Measurements from ENCODE around the gene COMMD6.

The COMMD6 gene

DNA sequence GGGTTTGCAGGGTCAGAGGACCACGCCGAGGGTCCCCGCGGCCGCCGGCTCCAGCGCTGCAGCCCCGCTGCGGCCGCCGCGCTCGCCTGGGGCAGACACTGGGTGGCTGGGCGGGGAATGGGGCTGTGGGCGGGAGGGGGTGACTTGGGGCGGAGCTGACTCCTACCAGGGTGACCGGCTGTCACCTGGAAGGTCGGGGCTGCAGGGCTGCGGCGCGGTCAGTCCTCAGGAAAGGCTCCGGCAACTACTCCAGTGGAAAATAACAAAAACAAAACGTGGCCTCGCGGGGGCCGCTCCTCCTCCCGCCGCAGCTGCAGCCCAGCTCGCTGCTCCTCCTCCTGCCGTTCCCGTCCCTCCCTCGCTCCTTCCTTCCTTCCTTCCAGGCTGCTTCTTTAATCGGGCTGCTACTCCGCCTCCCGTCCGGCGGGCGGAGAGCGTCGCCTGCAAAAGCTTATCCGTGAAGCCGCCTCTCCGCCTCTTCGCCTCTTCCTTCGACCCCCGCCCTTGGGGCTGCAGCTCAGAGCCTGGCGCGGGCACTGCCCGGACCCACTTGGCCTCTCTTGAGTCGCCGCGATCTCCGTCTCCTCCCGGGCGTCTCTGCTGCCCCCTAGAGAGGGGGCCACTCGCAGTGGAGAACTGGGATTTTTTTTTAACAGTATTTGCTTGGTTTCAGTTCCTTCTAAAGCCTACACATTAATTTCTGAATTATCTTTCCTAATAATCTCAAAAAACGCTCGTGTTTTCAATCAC lies 55.4 kb downstream of the COMMD6 start, which contains the start of gene TBC1D4:
Gene TBC1D4 (minus strand): TSS at position 100 of the 750 bp plus-strand sequence. CDS start 402 bp downstream, outside the sequence.
- peak; percentile 80 for DNase-seq

DNA sequence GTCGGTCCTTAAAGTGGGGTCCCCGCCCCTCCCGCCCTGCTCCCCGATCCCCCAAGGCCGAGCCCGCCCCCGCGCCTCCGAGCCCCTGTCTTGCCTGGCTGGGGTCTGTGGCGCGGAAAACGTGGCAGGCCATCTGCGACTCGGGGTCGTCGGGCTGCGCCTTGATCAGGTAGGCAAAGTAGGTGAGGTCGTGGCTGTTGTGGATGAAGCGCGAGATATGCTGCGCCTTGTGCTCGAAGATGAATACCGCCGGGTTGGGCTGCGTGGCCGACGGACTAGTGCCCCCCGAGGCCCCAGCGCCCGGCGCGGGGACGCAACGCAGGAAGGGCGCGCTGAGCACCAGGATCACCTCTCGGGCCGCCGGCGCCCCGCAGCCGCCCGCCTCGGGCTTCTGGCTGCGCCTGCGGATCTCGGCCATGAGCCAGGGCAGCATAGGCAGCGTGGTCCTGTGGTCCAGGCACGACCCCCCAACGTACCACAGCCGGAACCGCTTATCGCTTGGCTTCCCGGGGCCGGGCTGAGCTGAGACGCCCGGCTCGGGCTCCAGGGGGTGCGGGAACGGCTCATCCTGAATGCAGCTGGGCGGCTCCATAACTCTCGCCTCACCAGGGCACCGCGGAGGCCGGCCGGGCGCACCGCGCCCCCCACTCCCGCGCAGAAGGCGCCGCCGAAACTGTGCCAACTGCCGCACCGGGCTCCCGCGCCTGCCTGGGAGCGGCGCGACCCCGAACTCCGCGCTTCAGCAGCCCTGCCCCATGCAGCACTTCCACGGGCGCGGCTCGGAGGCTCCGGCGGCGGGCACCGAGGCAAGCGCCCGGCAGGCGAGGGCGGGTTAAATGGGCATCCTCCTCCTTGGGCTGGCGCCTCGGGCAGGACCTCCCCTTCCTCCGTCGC lies 56.2 kb downstream of the COMMD6 start:
- no peak for DNase-seq

DNA sequence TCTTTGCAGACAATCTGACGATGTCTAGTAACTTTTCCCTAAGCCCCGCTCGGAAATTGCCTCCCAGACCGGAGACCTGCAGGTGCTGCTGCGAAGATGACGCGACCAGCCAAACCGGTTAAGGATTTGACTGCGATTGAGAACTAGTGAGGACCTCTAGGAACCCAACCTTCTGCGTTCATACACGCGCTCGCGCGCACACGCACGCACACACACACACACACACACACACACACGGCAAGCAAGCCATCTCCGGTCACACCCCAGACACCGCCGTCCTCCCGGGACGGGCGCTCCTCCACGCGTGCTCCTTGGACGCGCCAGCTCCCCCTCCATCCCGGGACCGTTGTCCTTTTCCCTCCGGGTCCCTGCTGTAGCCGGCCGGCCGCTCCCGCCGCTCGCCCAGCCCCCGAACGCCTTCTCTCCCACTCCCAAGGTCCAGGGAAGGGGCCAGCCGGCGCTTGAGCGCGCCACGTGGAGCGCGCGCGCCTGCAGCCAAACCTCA lies 56.9 kb downstream of the COMMD6 start:
- no peak for DNase-seq

DNA sequence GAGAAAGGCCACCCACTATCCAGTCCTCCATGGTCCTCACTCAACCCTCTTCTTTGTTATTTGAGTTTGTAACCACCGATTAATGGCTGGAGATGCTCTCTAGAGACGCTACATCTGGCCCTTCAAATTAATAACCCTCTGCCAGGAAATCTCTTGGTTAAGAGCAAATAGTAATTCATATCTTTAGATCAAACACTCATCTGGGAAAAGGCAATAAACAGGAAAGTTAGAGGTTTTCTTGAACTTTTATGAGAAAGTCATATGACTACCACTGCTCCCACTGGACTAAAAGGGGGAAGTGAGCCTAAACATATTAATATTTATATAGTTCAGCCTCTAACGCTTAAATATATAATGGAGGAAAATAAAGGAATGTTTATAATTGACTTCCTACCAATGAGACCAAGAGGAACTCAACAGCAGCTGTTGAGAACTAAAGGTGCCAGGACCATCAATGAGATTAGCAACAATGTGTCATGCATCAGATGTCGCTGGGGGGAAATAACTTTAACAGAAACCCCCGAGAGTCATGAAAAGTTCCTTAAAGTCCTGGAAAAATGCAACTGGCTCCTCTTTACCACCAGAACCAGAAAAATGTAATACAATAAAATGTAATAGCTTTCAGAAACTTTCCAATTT lies 58.4 kb downstream of the COMMD6 start:
- no peak for DNase-seq

DNA sequence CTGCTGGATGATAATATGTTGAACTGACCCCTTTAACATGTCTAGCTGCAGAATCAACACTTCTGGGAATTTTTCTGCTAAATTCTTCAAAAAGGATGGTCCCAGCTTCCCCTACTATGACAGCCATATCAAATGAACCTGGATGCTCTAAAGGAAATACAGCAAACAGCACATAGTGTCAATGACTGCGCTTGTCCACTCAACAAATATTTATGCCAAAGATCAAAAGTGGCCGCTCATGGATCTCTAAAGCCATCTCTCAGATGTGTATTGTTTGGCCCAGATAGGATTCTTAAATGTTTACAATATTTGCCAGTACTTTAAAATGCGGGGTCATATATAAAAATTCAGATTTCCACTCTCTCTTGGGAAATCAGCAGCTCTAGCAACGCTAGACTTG lies 59.0 kb downstream of the COMMD6 start:
- no peak for DNase-seq

Data from MV-4-11 (cell line).